HepG2 (cell line): Measurements from ENCODE around the gene MRPS2. TPM values are rescaled to one million over a fixed set of nuclear protein-coding genes. Genes with fewer than 3 reads are reported as not detected.
A peak's percentile ranks its signal among the peaks of the same experiment; 100 is the strongest.

Experiments used
- DNMT3B ChIP-seq: conservative IDR thresholded peaks from 2 replicates; pipeline ENCODE4 v1.6.1; 2016; ENCODE audit warnings: missing biosample characterization, control low read depth
- GTF3A ChIP-seq: sonication (generic); formaldehyde crosslinking; conservative IDR thresholded peaks from 2 replicates; pipeline ENCODE4 v1.4.0; 2020; ENCODE audit warnings: mild to moderate bottlenecking, missing genetic modification reagents
- HOXA5 ChIP-seq: sonication (generic); formaldehyde crosslinking; IDR thresholded peaks from 2 replicates; pipeline ENCODE4 v1.4.0; 2020; ENCODE audit warnings: missing genetic modification reagents
- IKZF4 ChIP-seq: sonication (generic); formaldehyde crosslinking; IDR thresholded peaks from 2 replicates; pipeline ENCODE4 v1.5.1; 2020; ENCODE audit warnings: borderline replicate concordance, mild to moderate bottlenecking, low read depth, missing genetic modification reagents; ENCODE audit errors: not compliant biosample characterization
- NFKBIZ ChIP-seq: IDR thresholded peaks from 2 replicates; pipeline ENCODE4 v1.6.1; 2018; ENCODE audit warnings: missing genetic modification reagents, missing compliant biosample characterization
- POLR2A ChIP-seq, 2 experiments: IDR thresholded peaks; 2 replicates each; pipeline ENCODE4 v1.6.1; 2011; ENCODE audit warnings: low read depth in 2 of 2, low read length in 2 of 2, mild to moderate bottlenecking in 1 of 2, moderate library complexity in 1 of 2; ENCODE audit not compliant: insufficient read depth in 1 of 2
- PRMT3 ChIP-seq: sonication (generic); formaldehyde crosslinking; IDR thresholded peaks from 2 replicates; pipeline ENCODE4 v1.8.1; 2022; ENCODE audit warnings: low read depth, mild to moderate bottlenecking, moderate library complexity, missing genetic modification reagents, borderline replicate concordance
- RARG ChIP-seq: sonication (generic); formaldehyde crosslinking; IDR thresholded peaks from 2 replicates; pipeline ENCODE4 v1.4.0; 2020; ENCODE audit warnings: low read depth, mild to moderate bottlenecking, missing genetic modification reagents
- SOX5 ChIP-seq: IDR thresholded peaks from 2 replicates; pipeline ENCODE4 v1.6.1; 2016; ENCODE audit warnings: borderline replicate concordance
- SP4 ChIP-seq: sonication (generic); formaldehyde crosslinking; IDR thresholded peaks from 2 replicates; pipeline ENCODE4 v1.8.1; 2023; ENCODE audit warnings: mild to moderate bottlenecking, missing genetic modification reagents
- ZMYM3 ChIP-seq: sonication (generic); formaldehyde crosslinking; IDR thresholded peaks from 2 replicates; pipeline ENCODE4 v1.5.1; 2020; ENCODE audit warnings: mild to moderate bottlenecking, missing genetic modification reagents
- ZNF101 ChIP-seq: sonication (generic); formaldehyde crosslinking; IDR thresholded peaks from 2 replicates; pipeline ENCODE4 v1.4.0; 2020; ENCODE audit warnings: mild to moderate bottlenecking, low read depth, missing genetic modification reagents, borderline replicate concordance
- ZNF232 ChIP-seq: sonication (generic); formaldehyde crosslinking; IDR thresholded peaks from 2 replicates; pipeline ENCODE4 v1.4.0; 2020; ENCODE audit warnings: missing genetic modification reagents, borderline replicate concordance
- ZNF329 ChIP-seq: sonication (generic); formaldehyde crosslinking; IDR thresholded peaks from 2 replicates; pipeline ENCODE4 v1.9.0; 2021; ENCODE audit warnings: low read depth, mild to moderate bottlenecking, missing genetic modification reagents
- ZNF460 ChIP-seq: sonication (generic); formaldehyde crosslinking; IDR thresholded peaks from 2 replicates; pipeline ENCODE4 v1.5.1; 2020; ENCODE audit warnings: missing genetic modification reagents, mild to moderate bottlenecking, borderline replicate concordance
- ZNF678 ChIP-seq: sonication (generic); formaldehyde crosslinking; IDR thresholded peaks from 2 replicates; pipeline ENCODE4 v1.4.0; 2020; ENCODE audit warnings: mild to moderate bottlenecking, missing genetic modification reagents
- ZNF724P ChIP-seq: sonication (generic); formaldehyde crosslinking; IDR thresholded peaks from 2 replicates; pipeline ENCODE4 v1.8.0; 2022; ENCODE audit warnings: missing genetic modification reagents, borderline replicate concordance
- ZNF761 ChIP-seq: sonication (generic); formaldehyde crosslinking; conservative IDR thresholded peaks from 2 replicates; pipeline ENCODE4 v1.4.0; 2020; ENCODE audit warnings: mild to moderate bottlenecking, missing genetic modification reagents
- ZSCAN9 ChIP-seq: IDR thresholded peaks from 2 replicates; pipeline ENCODE4 v1.6.1; 2016; ENCODE audit warnings: borderline replicate concordance
- polyA plus RNA-seq, 8 experiments: library from polyadenylated mRNA; depleted of rRNA in 3 of 8; stranded (reverse) in 7 of 8; unstranded in 1 of 8; fragments of >200 nt; fragmentation: Illumina TruSeq in 4 of 8; extraction: Trizol in 4 of 8; gene quantifications; 2 replicates each; pipeline versions ENCODE4 v1.2.1 to v1.2.3, GENCODE V29; 2011 to 2016; ENCODE audit warnings: low read depth in 4 of 8, missing spikeins in 1 of 8, mixed read lengths in 1 of 8; ENCODE audit not compliant: insufficient read depth in 1 of 8
- total RNA-seq, 5 experiments: library from RNA; depleted of rRNA; stranded (reverse); fragments of >200 nt; fragmentation: Illumina TruSeq; extraction: Trizol; gene quantifications; 2 replicates each; pipeline ENCODE4 v1.2.3, GENCODE V29; 2016; ENCODE audit warnings: low read depth in 1 of 5
- TF ChIP-seq, protein P1 (sequence below): sonication (generic); formaldehyde crosslinking; IDR thresholded peaks from 2 replicates; pipeline ENCODE4 v1.4.0; 2020; ENCODE audit warnings: mild to moderate bottlenecking, low read depth, missing genetic modification reagents
- TF ChIP-seq, protein P2 (sequence below): sonication (generic); formaldehyde crosslinking; IDR thresholded peaks from 2 replicates; pipeline ENCODE4 v1.4.0; 2020; ENCODE audit warnings: missing genetic modification reagents
- TF ChIP-seq, protein P3 (sequence below): sonication (generic); formaldehyde crosslinking; IDR thresholded peaks from 2 replicates; pipeline ENCODE4 v1.5.1; 2020; ENCODE audit warnings: missing genetic modification reagents, mild to moderate bottlenecking, borderline replicate concordance
- TF ChIP-seq, protein P4 (sequence below): sonication (generic); formaldehyde crosslinking; IDR thresholded peaks from 2 replicates; pipeline ENCODE4 v1.4.0; 2020; ENCODE audit warnings: missing genetic modification reagents

Gene MRPS2
- total and polyA plus RNA-seq, 2 of the 13 experiments (the other 11 are each of a cell fraction or from before 2014, with no cell fraction given) = 44.4 to 86.7 TPM

DNA sequence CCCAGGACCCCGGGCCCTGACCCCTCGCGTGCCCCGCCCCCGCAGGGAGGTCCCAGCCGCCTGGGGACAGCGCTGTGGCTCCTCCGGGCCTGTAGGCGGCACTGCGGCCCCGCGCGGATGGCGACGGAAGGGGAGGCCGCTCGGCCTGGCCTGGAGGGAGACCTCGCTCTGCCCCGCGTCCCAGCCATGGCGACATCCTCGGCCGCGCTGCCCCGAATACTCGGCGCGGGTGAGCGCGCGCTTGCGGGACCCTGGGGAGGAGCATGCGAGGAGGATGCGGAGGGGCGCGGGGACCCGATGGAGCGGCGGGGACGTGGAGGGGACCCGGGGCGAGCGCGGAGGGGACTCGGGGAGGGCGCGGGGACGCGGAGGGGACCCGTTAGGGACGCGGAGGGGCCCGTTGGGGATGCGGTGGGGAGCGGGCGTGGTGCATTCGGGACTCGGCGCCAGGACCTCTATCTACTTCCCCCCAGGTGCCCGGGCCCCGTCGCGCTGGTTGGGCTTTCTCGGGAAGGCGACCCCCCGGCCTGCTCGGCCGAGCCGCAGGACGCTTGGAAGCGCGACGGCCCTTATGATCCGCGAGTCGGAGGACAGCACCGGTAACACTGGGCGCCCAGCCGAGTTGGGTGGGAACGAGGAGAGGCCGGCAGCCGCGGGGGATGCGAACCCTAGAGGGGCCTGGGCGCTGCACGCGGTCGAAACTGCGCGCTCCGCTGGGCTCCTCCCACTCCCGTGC, at the start of gene MRPS2 (continued):
- TF ChIP-seq ZNF232 (CRISPR knock-in tag) = peak; percentile 71; the same call in 1 of the 2 replicates
- no peak for TF ChIP-seq ZNF678
- TF ChIP-seq, protein P1, sequence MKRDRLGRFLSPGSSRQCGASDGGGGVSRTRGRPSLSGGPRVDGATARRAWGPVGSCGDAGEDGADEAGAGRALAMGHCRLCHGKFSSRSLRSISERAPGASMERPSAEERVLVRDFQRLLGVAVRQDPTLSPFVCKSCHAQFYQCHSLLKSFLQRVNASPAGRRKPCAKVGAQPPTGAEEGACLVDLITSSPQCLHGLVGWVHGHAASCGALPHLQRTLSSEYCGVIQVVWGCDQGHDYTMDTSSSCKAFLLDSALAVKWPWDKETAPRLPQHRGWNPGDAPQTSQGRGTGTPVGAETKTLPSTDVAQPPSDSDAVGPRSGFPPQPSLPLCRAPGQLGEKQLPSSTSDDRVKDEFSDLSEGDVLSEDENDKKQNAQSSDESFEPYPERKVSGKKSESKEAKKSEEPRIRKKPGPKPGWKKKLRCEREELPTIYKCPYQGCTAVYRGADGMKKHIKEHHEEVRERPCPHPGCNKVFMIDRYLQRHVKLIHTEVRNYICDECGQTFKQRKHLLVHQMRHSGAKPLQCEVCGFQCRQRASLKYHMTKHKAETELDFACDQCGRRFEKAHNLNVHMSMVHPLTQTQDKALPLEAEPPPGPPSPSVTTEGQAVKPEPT (CRISPR knock-in tag) = no peak; the same call in none of the 2 replicates
- no peak for TF ChIP-seq NFKBIZ
- TF ChIP-seq HOXA5 (CRISPR knock-in tag) = peak; percentile 91
- TF ChIP-seq IKZF4 (CRISPR knock-in tag) = peak; percentile 79
- TF ChIP-seq, protein P2, sequence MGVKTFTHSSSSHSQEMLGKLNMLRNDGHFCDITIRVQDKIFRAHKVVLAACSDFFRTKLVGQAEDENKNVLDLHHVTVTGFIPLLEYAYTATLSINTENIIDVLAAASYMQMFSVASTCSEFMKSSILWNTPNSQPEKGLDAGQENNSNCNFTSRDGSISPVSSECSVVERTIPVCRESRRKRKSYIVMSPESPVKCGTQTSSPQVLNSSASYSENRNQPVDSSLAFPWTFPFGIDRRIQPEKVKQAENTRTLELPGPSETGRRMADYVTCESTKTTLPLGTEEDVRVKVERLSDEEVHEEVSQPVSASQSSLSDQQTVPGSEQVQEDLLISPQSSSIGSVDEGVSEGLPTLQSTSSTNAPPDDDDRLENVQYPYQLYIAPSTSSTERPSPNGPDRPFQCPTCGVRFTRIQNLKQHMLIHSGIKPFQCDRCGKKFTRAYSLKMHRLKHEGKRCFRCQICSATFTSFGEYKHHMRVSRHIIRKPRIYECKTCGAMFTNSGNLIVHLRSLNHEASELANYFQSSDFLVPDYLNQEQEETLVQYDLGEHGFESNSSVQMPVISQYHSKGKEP (CRISPR knock-in tag) = 0 out of 2 replicates have a peak, but pooled peaks have one; percentile 50
- peak; percentile 37; the same call in 1 of the 2 replicates for TF ChIP-seq ZNF761 (CRISPR knock-in tag)
- TF ChIP-seq ZNF724P (CRISPR knock-in tag) = peak; percentile 20; the same call in 1 of the 2 replicates
- no peak for TF ChIP-seq PRMT3 (CRISPR knock-in tag)
- TF ChIP-seq ZSCAN9 (CRISPR knock-in tag) = no peak; the same call in 1 of the 2 replicates
- peak in 1 of 2 experiments; percentile 2; a peak in 2 of 4 replicates for TF ChIP-seq POLR2A (IDR thresholded peaks at IDR 0.05; ENCODE audit: insufficient read depth in 1 of 2, low read depth in 2 of 2, low read length in 2 of 2)
- TF ChIP-seq, protein P3, sequence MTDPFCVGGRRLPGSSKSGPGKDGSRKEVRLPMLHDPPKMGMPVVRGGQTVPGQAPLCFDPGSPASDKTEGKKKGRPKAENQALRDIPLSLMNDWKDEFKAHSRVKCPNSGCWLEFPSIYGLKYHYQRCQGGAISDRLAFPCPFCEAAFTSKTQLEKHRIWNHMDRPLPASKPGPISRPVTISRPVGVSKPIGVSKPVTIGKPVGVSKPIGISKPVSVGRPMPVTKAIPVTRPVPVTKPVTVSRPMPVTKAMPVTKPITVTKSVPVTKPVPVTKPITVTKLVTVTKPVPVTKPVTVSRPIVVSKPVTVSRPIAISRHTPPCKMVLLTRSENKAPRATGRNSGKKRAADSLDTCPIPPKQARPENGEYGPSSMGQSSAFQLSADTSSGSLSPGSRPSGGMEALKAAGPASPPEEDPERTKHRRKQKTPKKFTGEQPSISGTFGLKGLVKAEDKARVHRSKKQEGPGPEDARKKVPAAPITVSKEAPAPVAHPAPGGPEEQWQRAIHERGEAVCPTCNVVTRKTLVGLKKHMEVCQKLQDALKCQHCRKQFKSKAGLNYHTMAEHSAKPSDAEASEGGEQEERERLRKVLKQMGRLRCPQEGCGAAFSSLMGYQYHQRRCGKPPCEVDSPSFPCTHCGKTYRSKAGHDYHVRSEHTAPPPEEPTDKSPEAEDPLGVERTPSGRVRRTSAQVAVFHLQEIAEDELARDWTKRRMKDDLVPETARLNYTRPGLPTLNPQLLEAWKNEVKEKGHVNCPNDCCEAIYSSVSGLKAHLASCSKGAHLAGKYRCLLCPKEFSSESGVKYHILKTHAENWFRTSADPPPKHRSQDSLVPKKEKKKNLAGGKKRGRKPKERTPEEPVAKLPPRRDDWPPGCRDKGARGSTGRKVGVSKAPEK (CRISPR knock-in tag) = no peak
- TF ChIP-seq GTF3A (CRISPR knock-in tag) = 0 out of 2 replicates have a peak, but pooled peaks have one; percentile 21
- no peak for TF ChIP-seq RARG (CRISPR knock-in tag)
- TF ChIP-seq ZNF329 = peak; percentile 75; the same call in 1 of the 2 replicates
- TF ChIP-seq, protein P4, sequence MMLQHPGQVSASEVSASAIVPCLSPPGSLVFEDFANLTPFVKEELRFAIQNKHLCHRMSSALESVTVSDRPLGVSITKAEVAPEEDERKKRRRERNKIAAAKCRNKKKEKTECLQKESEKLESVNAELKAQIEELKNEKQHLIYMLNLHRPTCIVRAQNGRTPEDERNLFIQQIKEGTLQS (CRISPR knock-in tag) = no peak; the same call in 1 of the 2 replicates
- TF ChIP-seq ZNF460 (CRISPR knock-in tag) = no peak; the same call in 1 of the 2 replicates
- 0 out of 2 replicates have a peak, but pooled peaks have one; percentile 48 for TF ChIP-seq ZNF101 (CRISPR knock-in tag)
- peak; percentile 65; the same call in 1 of the 2 replicates for TF ChIP-seq SP4 (CRISPR knock-in tag)
- TF ChIP-seq SOX5 = no peak; the same call in 1 of the 2 replicates
- TF ChIP-seq ZMYM3 = no peak
- no peak for TF ChIP-seq DNMT3B (CRISPR knock-in tag)
